H9 (cell line): ENCODE data around the gene GRIK3. TPM values are rescaled to one million over a fixed set of nuclear protein-coding genes. Genes with fewer than 3 reads are reported as not detected.
A peak's percentile ranks its signal among the peaks of the same experiment; 100 is the strongest.

Experiments
- DNase-seq: peaks from one replicate; pipeline ENCODE4 v3.0.0-alpha.2; 2017
- H2AFZ ChIP-seq: one replicate; pipeline ENCODE4 v1.6.1; 2013; ENCODE audit warnings: mild to moderate bottlenecking, low read length, control low read depth, moderate library complexity
- H2AK5ac ChIP-seq: 2 replicates; pipeline ENCODE4 v1.6.1; 2013; ENCODE audit warnings: low read length, control low read depth, mixed read lengths; ENCODE audit not compliant: insufficient read length
- H2BK120ac ChIP-seq: one replicate; pipeline ENCODE4 v1.6.1; 2013; ENCODE audit warnings: low read depth, mild to moderate bottlenecking, low read length, control low read depth, inconsistent platforms; ENCODE audit not compliant: poor library complexity, severe bottlenecking
- H2BK12ac ChIP-seq: 2 replicates; pipeline ENCODE4 v1.6.1; 2013; ENCODE audit warnings: low read length, control low read depth, mixed read lengths, low read depth; ENCODE audit not compliant: insufficient read length
- H2BK15ac ChIP-seq: 2 replicates; pipeline ENCODE4 v1.6.1; 2013; ENCODE audit warnings: low read depth, low read length, control low read depth
- H2BK20ac ChIP-seq: one replicate; pipeline ENCODE4 v1.6.1; 2013; ENCODE audit warnings: low read depth, mild to moderate bottlenecking, low read length, control low read depth, inconsistent platforms; ENCODE audit not compliant: poor library complexity, severe bottlenecking
- H2BK5ac ChIP-seq: 2 replicates; pipeline ENCODE4 v1.6.1; 2013; ENCODE audit warnings: low read length, control low read depth, mixed read lengths; ENCODE audit not compliant: insufficient read length
- H3K14ac ChIP-seq: 2 replicates; pipeline ENCODE4 v1.6.1; 2013; ENCODE audit warnings: low read length, control low read depth; ENCODE audit not compliant: insufficient read depth
- H3K18ac ChIP-seq: 2 replicates; pipeline ENCODE4 v1.6.1; 2013; ENCODE audit warnings: low read depth, mild to moderate bottlenecking, mixed read lengths, low read length, control low read depth; ENCODE audit not compliant: insufficient read length
- H3K23ac ChIP-seq: 2 replicates; pipeline ENCODE4 v1.6.1; 2013; ENCODE audit warnings: low read length, control low read depth, mixed read lengths, low read depth; ENCODE audit not compliant: insufficient read length
- H3K23me2 ChIP-seq: 2 replicates; pipeline ENCODE4 v1.6.1; 2013; ENCODE audit warnings: low read depth, mild to moderate bottlenecking, mixed read lengths, low read length, control low read depth; ENCODE audit not compliant: insufficient read length, poor library complexity, severe bottlenecking
- H3K27ac ChIP-seq: 2 replicates; pipeline ENCODE4 v1.5.1; 2013; ENCODE audit warnings: low read length, control low read depth, mixed read lengths, low read depth; ENCODE audit not compliant: insufficient read length
- H3K27me3 ChIP-seq: 2 replicates; pipeline ENCODE4 v1.6.1; 2013; ENCODE audit warnings: low read length, control low read depth, inconsistent platforms; ENCODE audit not compliant: insufficient read depth
- H3K4ac ChIP-seq: 2 replicates; pipeline ENCODE4 v1.6.1; 2013; ENCODE audit warnings: low read depth, mild to moderate bottlenecking, control low read depth, inconsistent platforms, low read length, moderate library complexity
- H3K4me1 ChIP-seq: 2 replicates; pipeline ENCODE4 v1.6.1; 2013; ENCODE audit warnings: low read length, control low read depth, inconsistent platforms; ENCODE audit not compliant: insufficient read depth
- H3K4me2 ChIP-seq: 2 replicates; pipeline ENCODE4 v1.6.1; 2013; ENCODE audit warnings: low read length, control low read depth, mixed read lengths; ENCODE audit not compliant: insufficient read length, insufficient read depth
- H3K56ac ChIP-seq: 2 replicates; pipeline ENCODE4 v1.6.1; 2013; ENCODE audit warnings: low read depth, mild to moderate bottlenecking, mixed read lengths, low read length, control low read depth; ENCODE audit not compliant: insufficient read length
- H3K79me1 ChIP-seq: 2 replicates; pipeline ENCODE4 v1.6.1; 2013; ENCODE audit warnings: low read depth, mild to moderate bottlenecking, moderate library complexity, low read length, control low read depth, inconsistent platforms; ENCODE audit not compliant: insufficient read depth, poor library complexity, severe bottlenecking
- H3K79me2 ChIP-seq: 2 replicates; pipeline ENCODE4 v1.6.1; 2013; ENCODE audit warnings: low read length, control low read depth, inconsistent platforms; ENCODE audit not compliant: insufficient read depth
- H3K9ac ChIP-seq: 2 replicates; pipeline ENCODE4 v1.6.1; 2013; ENCODE audit warnings: low read length, control low read depth, mixed read lengths; ENCODE audit not compliant: insufficient read length; ENCODE audit errors: extremely low read depth
- H3K9me3 ChIP-seq: one replicate; pipeline ENCODE4 v1.6.1; 2013; ENCODE audit warnings: low read depth, low read length, inconsistent platforms; ENCODE audit not compliant: control insufficient read depth
- H3T11ph ChIP-seq: one replicate; pipeline ENCODE4 v1.6.1; 2013; ENCODE audit warnings: mild to moderate bottlenecking, low read length, control low read depth, inconsistent platforms
- H4K20me1 ChIP-seq: one replicate; pipeline ENCODE4 v1.6.1; 2013; ENCODE audit not compliant: control insufficient read depth, insufficient read length, insufficient read depth
- H4K5ac ChIP-seq: 2 replicates; pipeline ENCODE4 v1.6.1; 2013; ENCODE audit warnings: low read depth, mild to moderate bottlenecking, mixed read lengths, low read length, control low read depth; ENCODE audit not compliant: insufficient read length
- H4K8ac ChIP-seq: replicated peaks from 2 replicates; pipeline ENCODE4 v1.6.1; 2013; ENCODE audit warnings: low read length, control low read depth, mixed read lengths, low read depth; ENCODE audit not compliant: insufficient read length
- H4K91ac ChIP-seq: 2 replicates; pipeline ENCODE4 v1.6.1; 2013; ENCODE audit warnings: low read depth, mild to moderate bottlenecking, moderate library complexity, mixed read lengths, low read length, control low read depth; ENCODE audit not compliant: insufficient read length
- H3K27ac Mint-ChIP-seq, 3 experiments: 2 replicates in 2 of 3; 3 replicates in 1 of 3; pipeline ENCODE4 v1.8.0; 2020 to 2021; ENCODE audit warnings: mixed read lengths in 3 of 3, mild to moderate bottlenecking in 1 of 3, moderate library complexity in 1 of 3
- H3K27me3 Mint-ChIP-seq: 2 replicates; pipeline ENCODE4 v1.8.0; 2021; ENCODE audit warnings: low read depth, mild to moderate bottlenecking, moderate library complexity, mixed read lengths
- H3K36me3 Mint-ChIP-seq, 3 experiments: 2 replicates in 2 of 3; 3 replicates in 1 of 3; pipeline ENCODE4 v1.8.0; 2020 to 2021; ENCODE audit warnings: low read depth in 3 of 3, mixed read lengths in 3 of 3; ENCODE audit not compliant: insufficient read depth in 1 of 3
- H3K4me1 Mint-ChIP-seq, 2 experiments: 2 replicates each; pipeline ENCODE4 v1.8.0; 2020; ENCODE audit warnings: mixed read lengths in 2 of 2
- H3K4me3 Mint-ChIP-seq, 2 experiments: 2 replicates in 1 of 2; 3 replicates in 1 of 2; pipeline ENCODE4 v1.8.0; 2020 to 2021; ENCODE audit warnings: mild to moderate bottlenecking in 2 of 2, mixed read lengths in 2 of 2, moderate library complexity in 1 of 2
- H3K9me3 Mint-ChIP-seq, 2 experiments: 2 replicates in 1 of 2; 3 replicates in 1 of 2; pipeline ENCODE4 v1.8.0; 2020; ENCODE audit warnings: mild to moderate bottlenecking in 2 of 2, mixed read lengths in 2 of 2, moderate library complexity in 1 of 2
- CTCF ChIP-seq: fragments of 200-600 bp; sonication (generic); conservative IDR thresholded peaks from 3 replicates; pipeline ENCODE4 v1.8.0; 2021; ENCODE audit warnings: antibody characterized with exemption, mild to moderate bottlenecking
- WGBS: extraction: QIAGEN DNeasy Blood & Tissue Kit; methylation state at CpG from one replicate; pipeline ENCODE4 v1.1.7; 2013; ENCODE audit warnings: missing lambda C conversion rate, low lambda C conversion rate, mixed read lengths; ENCODE audit not compliant: insufficient read length; ENCODE audit errors: extremely low coverage; 5-methylcytosine and 5-hydroxymethylcytosine counted together
- total RNA-seq: library from RNA; stranded (reverse); gene quantifications from 2 replicates; pipeline ENCODE4 v1.2.1, GENCODE V29; 2021

The GRIK3 gene
- total RNA-seq, 1 experiment from 2014 or later = 1.7 TPM

GRCh38 chr1:36849956-36850355, 184.4 kb downstream of the GRIK3 start:
- H3K18ac ChIP-seq = no peak overlapping the region
- peaks cover 56 to 61% of the 10 kb centered on the region in 2 experiments for H3K4me1 Mint-ChIP-seq
- no CpG with 5 or more reads among the region's 12 CpGs for WGBS

More at GRCh38 chr1:36849956-36850355, 184.4 kb downstream of the GRIK3 start:
- Histone ChIP-seq H2AK5ac (no peak overlapping the region), H3K9me3 (no peaks in the 10 kb centered on the region), H3K79me2 (no peaks in the 10 kb centered on the region), H3K4me1 (peaks cover 8% of the 10 kb centered on the region; the same call in 1 of the 2 replicates), H3K9ac (no peak overlapping the region), H3K27ac (no peak overlapping the region), H2BK120ac (no peak overlapping the region), H4K91ac (no peak overlapping the region), H3K79me1 (no peaks in the 10 kb centered on the region), H3T11ph (no peak overlapping the region), H3K56ac (no peak overlapping the region), H4K5ac (no peak overlapping the region), H4K8ac (no peak overlapping the region), H2BK12ac (no peak overlapping the region), H3K14ac (no peak overlapping the region), H3K23ac (no peak overlapping the region), H4K20me1 (no peaks in the 10 kb centered on the region), H3K27me3 (no peaks in the 10 kb centered on the region), H2BK15ac (no peak overlapping the region), H3K23me2 (no peaks in the 10 kb centered on the region), H2BK5ac (no peak overlapping the region), H3K4ac (no peak overlapping the region), H2BK20ac (no peak overlapping the region), H3K4me2 (no peak overlapping the region), H2AFZ (no peak overlapping the region)
- Mint-ChIP-seq H3K9me3 (no peaks in the 10 kb centered on the region; a peak in 1 of 5 replicates), H3K27ac (peak overlapping the region in 1 of 3 experiments; percentile 48; a peak in 1 of 7 replicates), H3K36me3 (no peaks in the 10 kb centered on the region), H3K27me3 (peaks cover 8% of the 10 kb centered on the region), H3K4me3 (no peak overlapping the region)
- no peak for TF ChIP-seq CTCF
- no peak for DNase-seq
